HL-60/S4 treated with retinoic acid at 250 ng/mL for 4 days and 3 days (cell line): ENCODE data around the gene USP3.

Experiments used
- in situ Hi-C: fragments of 300-500 bp; cut with MboI; formaldehyde crosslinking; loops from 2 replicates; pipeline ENCODE4 v1.7.0; 2022; ENCODE audit warnings: low sequenced_read_pairs

The USP3 gene

GRCh38 chr15:63628123-63628822, 123.9 kb downstream of the USP3 start:
- in situ Hi-C loops = no loop called here

- in situ Hi-C loops = no loop called here
These were observed 125.8 kb downstream of the USP3 start for GRCh38 chr15:63630036-63630751.

GRCh38 chr15:63633312-63633711, 128.9 kb downstream of the USP3 start:
- in situ Hi-C loops = no loop called here

- in situ Hi-C loops = no loop called here
These were observed 129.8 kb downstream of the USP3 start for GRCh38 chr15:63634154-63634553.

GRCh38 chr15:63636518-63637061, 132.2 kb downstream of the USP3 start:
- in situ Hi-C loops = no loop called here

- in situ Hi-C loops = no loop called here
These were observed 134.4 kb downstream of the USP3 start for GRCh38 chr15:63638839-63639238.

- in situ Hi-C loops = no loop called here
These were observed 135.8 kb downstream of the USP3 start for GRCh38 chr15:63640146-63640545.
